ENCODE results near the gene SUMO2. TPM values are rescaled to one million over a fixed set of nuclear protein-coding genes. Genes with fewer than 3 reads are reported as not detected.

The SUMO2 gene
- total RNA-seq, 2 donors from 2014 or later: 586 to 714 TPM

DNA sequence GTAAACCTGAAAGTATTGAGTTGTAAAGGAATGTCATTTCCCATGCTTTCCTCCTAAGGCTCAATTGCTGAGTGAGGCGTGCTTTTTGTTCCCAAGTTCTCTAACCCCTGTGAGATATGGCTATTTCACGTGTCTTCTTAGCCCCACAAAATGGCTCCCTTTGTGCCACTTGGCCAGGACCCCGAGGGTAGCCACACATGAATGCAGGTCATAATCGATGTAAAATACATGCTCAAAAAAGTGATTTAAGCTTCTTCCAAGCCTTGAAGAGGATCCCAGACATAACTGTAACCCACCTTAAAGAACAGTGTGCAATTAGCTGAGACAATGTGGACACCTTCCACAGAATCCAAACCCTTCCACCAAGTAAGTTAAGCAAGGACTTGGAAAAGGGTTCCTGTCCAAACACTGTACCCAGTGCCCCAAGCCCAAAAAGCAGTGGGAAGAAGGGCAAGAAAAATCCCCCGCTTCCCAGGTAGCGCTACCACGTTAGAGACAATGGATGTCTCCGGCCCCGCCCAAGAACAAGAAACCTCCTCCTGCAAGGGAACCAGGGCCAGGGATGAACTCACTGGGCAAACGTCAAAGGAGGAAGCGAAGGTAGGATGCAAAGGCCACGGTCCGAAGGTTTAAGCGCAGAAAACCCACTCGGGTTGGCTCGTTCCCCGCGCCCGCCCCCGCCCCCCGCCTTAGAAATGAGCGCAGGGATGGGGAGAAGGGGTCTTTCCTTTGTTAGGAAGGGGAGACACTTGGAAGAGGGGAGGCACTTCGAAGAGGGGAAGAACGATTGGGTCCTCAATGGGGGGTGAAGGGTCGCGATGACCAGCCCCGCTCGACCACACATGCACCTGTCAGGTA is 29.6 kb downstream of the SUMO2 start:
- 0% methylated on average over 22 to 28 of the region's 28 CpGs for WGBS, 2 experiments (ENCODE audit: insufficient coverage in 1 of 2, insufficient read length in 1 of 2)
- Histone ChIP-seq H3K4me1 (ENCODE audit: control insufficient read depth, insufficient read depth, low read length) (peaks cover 3% of the 10 kb centered on the region), H3K9ac (ENCODE audit: extremely low read depth, low read length, poor library complexity, severe bottlenecking) (peak overlapping the region; percentile 91), H3K36me3 (ENCODE audit: control insufficient read depth, insufficient read depth, low read length) (peaks cover 23% of the 10 kb centered on the region), H3K4me3 (ENCODE audit: low read length) (peak overlapping the region; percentile 94), H3K27me3 (ENCODE audit: control insufficient read depth, insufficient read depth, low read length, poor library complexity, severe bottlenecking) (no peaks in the 10 kb centered on the region), H3K27ac (ENCODE audit: low read depth, low read length) (peak overlapping the region; percentile 77), H3K9me3 (ENCODE audit: control insufficient read depth, low read length) (no peaks in the 10 kb centered on the region)
- H3K9me3 Mint-ChIP-seq: no peaks in the 10 kb centered on the region
- DNase-seq: peak; percentile 86
- peak overlapping the region; percentile 92 for H3K27ac Mint-ChIP-seq
- H3K4me1 Mint-ChIP-seq: peaks cover 21% of the 10 kb centered on the region
- peaks cover 12% of the 10 kb centered on the region for H3K36me3 Mint-ChIP-seq (ENCODE audit: low read depth)
- peak overlapping the region; percentile 96 for H3K4me3 Mint-ChIP-seq
- no peaks in the 10 kb centered on the region for H3K27me3 Mint-ChIP-seq (ENCODE audit: insufficient read depth)
- TF ChIP-seq, protein P1, sequence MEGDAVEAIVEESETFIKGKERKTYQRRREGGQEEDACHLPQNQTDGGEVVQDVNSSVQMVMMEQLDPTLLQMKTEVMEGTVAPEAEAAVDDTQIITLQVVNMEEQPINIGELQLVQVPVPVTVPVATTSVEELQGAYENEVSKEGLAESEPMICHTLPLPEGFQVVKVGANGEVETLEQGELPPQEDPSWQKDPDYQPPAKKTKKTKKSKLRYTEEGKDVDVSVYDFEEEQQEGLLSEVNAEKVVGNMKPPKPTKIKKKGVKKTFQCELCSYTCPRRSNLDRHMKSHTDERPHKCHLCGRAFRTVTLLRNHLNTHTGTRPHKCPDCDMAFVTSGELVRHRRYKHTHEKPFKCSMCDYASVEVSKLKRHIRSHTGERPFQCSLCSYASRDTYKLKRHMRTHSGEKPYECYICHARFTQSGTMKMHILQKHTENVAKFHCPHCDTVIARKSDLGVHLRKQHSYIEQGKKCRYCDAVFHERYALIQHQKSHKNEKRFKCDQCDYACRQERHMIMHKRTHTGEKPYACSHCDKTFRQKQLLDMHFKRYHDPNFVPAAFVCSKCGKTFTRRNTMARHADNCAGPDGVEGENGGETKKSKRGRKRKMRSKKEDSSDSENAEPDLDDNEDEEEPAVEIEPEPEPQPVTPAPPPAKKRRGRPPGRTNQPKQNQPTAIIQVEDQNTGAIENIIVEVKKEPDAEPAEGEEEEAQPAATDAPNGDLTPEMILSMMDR (conservative IDR thresholded peaks at IDR 0.05): no peak

DNA sequence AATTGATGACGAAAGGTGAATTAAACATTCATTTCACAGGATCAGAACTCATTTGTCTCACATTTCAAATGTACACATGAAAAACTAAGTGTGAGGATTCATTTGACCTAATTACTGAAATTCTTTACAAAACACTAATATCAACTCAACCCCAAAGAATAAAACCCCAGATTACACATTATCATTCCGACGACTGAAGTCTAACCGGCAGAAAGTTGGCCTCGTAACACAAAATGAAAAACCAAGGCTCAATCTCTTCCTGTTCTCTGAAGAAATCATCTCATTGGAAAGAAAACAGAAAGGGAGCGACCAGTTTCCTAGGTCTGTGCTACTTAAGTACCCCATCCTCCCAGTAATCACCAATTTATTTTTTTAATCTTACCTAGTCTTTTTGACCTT is 30.2 kb downstream of the SUMO2 start:
- Mint-ChIP-seq H3K36me3 (ENCODE audit: low read depth) (peaks cover 18% of the 10 kb centered on the region), H3K27ac (peak overlapping the region; percentile 92), H3K9me3 (no peaks in the 10 kb centered on the region), H3K4me1 (peaks cover 21% of the 10 kb centered on the region), H3K4me3 (peak overlapping the region; percentile 96), H3K27me3 (ENCODE audit: insufficient read depth) (no peaks in the 10 kb centered on the region)
- no peaks in the 10 kb centered on the region for H3K9me3 ChIP-seq (ENCODE audit: control insufficient read depth, low read length)
- peaks cover 3% of the 10 kb centered on the region for H3K4me1 ChIP-seq (ENCODE audit: control insufficient read depth, insufficient read depth, low read length)
- no peaks in the 10 kb centered on the region for H3K27me3 ChIP-seq (ENCODE audit: control insufficient read depth, insufficient read depth, low read length, poor library complexity, severe bottlenecking)
- peaks cover 27% of the 10 kb centered on the region for H3K36me3 ChIP-seq (ENCODE audit: control insufficient read depth, insufficient read depth, low read length)
- TF ChIP-seq, protein P1 (conservative IDR thresholded peaks at IDR 0.05): no peak
- peak overlapping the region; percentile 94 for H3K4me3 ChIP-seq (ENCODE audit: low read length)
- peak overlapping the region; percentile 14 for H3K27ac ChIP-seq (ENCODE audit: low read depth, low read length)
- peak overlapping the region; percentile 91 for H3K9ac ChIP-seq (ENCODE audit: extremely low read depth, low read length, poor library complexity, severe bottlenecking)
- DNase-seq: no peak
- WGBS, 2 experiments (ENCODE audit: insufficient coverage in 1 of 2, insufficient read length in 1 of 2): 15 to 21% methylated on average over 5 of the region's 6 CpGs

DNA sequence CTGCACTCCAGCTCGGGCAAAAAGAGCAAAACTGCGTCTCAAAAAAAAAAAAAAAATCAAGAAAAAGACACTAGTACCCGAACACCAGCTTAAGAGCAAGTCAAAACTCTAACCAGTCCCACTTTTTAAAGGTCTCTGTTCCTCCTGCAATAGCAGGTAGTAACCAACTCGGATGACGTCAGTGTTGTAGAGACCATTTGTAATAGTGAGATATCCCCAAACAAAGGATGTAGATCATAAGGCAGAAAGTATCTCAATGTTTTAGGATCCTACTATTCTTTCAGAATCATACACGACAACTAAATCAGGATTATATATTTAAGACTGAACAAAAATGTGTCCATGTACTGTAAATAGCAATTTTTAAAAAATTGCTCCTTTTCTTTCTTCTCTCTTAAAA is 30.8 kb downstream of the SUMO2 start:
- H3K27me3 Mint-ChIP-seq (ENCODE audit: insufficient read depth): no peaks in the 10 kb centered on the region
- no peak overlapping the region for H3K27ac ChIP-seq (ENCODE audit: low read depth, low read length)

More for the DNA sequence above, 30.8 kb downstream of the SUMO2 start:
- H3K4me1 ChIP-seq (ENCODE audit: control insufficient read depth, insufficient read depth, low read length): peaks cover 3% of the 10 kb centered on the region
- H3K9ac ChIP-seq (ENCODE audit: extremely low read depth, low read length, poor library complexity, severe bottlenecking): peak overlapping the region; percentile 91
- Mint-ChIP-seq H3K4me3 (peak overlapping the region; percentile 96), H3K4me1 (peaks cover 21% of the 10 kb centered on the region), H3K27ac (peak overlapping the region; percentile 92), H3K9me3 (no peaks in the 10 kb centered on the region), H3K36me3 (ENCODE audit: low read depth) (peaks cover 24% of the 10 kb centered on the region)
- TF ChIP-seq, protein P1 (conservative IDR thresholded peaks at IDR 0.05): no peak
- 76% methylated on average over 6 of the region's 6 CpGs; no CpG with 5 or more reads in 1 of the 2 experiments for WGBS, 2 experiments (ENCODE audit: insufficient coverage in 1 of 2, insufficient read length in 1 of 2)
- H3K36me3 ChIP-seq (ENCODE audit: control insufficient read depth, insufficient read depth, low read length): peaks cover 27% of the 10 kb centered on the region
- peak overlapping the region; percentile 94 for H3K4me3 ChIP-seq (ENCODE audit: low read length)
- H3K27me3 ChIP-seq (ENCODE audit: control insufficient read depth, insufficient read depth, low read length, poor library complexity, severe bottlenecking): no peaks in the 10 kb centered on the region
- DNase-seq: no peak
- H3K9me3 ChIP-seq (ENCODE audit: control insufficient read depth, low read length): no peaks in the 10 kb centered on the region

Data from endodermal cell (in vitro differentiated cells).